DMS79 treated with DMSO at 0.1 percent for 48 hours (cell line): ENCODE measurements around the gene UGT2B10.

ENCODE experiments used
- DNase-seq: peaks from one replicate; lab custom pipeline; 2025; lab: John Stamatoyannopoulos, UW

UGT2B10 gene

DNA sequence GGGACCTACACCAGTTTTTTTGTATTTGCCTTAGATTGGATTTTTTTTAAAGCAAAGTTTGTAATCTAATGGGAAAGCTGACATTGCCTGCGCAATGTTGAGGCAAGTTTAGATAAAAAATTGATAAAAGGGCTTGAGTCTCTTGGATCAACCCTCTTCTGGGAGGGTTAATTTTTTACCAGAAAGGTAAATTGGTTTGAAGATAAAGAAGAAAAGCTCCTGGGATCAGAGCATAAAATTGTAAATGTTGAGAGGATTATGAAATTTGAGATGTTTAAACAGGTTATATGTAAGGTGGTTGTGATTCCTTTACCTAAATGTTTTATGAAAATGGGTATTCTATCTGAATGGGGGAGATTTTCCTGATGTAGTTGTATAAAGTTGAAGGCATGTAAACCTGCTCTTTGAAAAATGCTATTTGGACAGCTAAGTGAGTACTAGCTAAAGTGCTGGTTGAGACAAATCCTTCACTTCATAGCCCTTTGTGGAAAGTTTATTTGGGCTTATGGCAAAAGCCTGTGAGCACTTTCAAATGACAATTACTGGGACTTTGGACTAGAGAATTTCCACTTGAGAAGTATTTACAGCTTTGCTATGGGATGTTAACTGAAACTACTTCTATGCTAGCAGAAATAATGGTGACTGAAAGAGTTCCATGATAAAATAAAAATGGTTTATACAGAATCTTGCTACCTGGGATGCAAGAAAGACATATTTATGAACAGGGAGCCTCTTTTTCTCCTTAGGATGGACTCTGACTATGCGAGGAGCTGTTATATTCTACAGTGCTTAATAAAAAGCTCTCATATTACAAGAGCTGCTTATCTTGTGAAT is 56.2 kb downstream of the UGT2B10 start:
- DNase-seq = no peak

- DNase-seq = no peak
These were observed 57.1 kb downstream of the UGT2B10 start for GRCh38 chr4:68872643-68873502.

GRCh38 chr4:68874507-68874906 is 58.7 kb downstream of the UGT2B10 start:
- DNase-seq = no peak

DNA sequence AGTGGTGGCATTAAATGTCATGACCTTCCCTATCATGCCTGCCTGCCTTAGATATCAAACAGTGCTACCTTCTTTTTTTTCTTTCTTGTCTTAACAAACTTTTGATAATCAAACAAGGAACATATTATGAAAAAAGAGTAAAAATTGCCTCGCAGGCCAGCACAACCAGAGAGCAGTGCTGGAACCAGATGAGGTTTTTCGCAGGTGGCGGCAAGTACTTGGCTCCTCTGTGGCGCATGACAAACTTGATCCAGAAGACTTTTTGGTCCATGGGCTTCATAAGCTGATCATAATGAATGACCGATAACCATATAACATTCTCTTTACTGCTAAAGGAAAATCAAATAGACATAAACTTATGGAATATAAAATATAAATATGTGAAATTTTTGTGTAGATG is 61.8 kb downstream of the UGT2B10 start:
- no peak for DNase-seq

DNA sequence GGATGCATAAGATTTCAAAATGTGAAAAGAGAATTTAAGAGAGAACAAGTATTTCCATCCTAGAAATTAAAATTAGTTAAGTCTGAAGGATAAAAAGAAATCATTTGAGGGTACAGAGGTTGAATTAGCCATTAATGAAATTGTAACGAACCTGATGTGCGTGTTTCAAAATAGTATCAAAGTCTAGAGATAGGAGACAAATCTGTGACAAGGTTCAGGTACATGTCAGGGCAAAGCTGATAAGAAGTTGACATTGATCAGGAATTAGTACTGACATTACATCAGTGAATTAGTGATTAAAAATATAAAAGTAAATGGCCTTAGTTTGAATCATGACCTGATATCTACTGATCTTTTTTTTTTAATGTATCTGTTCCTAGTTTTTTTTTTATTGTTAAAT is 62.3 kb downstream of the UGT2B10 start:
- no peak for DNase-seq
